ENCODE data around the gene U2AF2. TPM values are rescaled to one million over a fixed set of nuclear protein-coding genes. Genes with fewer than 3 reads are reported as not detected.
A peak's percentile ranks its signal among the peaks of the same experiment; 100 is the strongest.

Gene U2AF2
- polyA plus RNA-seq, 1 donor from 2014 or later, result 129 TPM

DNA sequence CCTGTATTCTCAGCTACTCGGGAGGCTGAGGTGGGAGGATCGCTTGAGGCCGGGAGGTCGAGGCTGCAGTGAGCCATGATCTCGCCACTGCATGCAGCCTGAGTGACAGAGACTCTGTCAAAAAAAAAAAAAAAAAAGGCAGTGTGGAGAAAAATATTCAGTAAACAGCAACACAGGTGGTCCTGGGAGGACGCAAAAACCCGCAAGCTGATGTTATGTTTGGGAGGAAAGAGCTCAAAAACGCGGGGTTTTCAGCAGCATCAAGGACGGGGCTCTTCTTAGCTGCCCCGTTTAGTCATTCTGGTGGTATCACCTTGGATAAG is 29.9 kb upstream of the U2AF2 start:
- Histone ChIP-seq H3K4me3 (ENCODE audit: low read length) (peak overlapping the region; percentile 73), H3K36me3 (ENCODE audit: insufficient read depth, low read length) (no peaks in the 10 kb centered on the region), H4K20me1 (ENCODE audit: insufficient read depth) (no peaks in the 10 kb centered on the region), H3K9ac (ENCODE audit: low read length) (peak overlapping the region; percentile 87), H3K9me3 (ENCODE audit: low read length) (no peaks in the 10 kb centered on the region), H3K27ac (ENCODE audit: low read length) (peak overlapping the region; percentile 91), H3K4me2 (ENCODE audit: low read length) (peak overlapping the region; percentile 38), H3K79me2 (replicated peaks; ENCODE audit: insufficient read depth, low read length) (peaks cover 8% of the 10 kb centered on the region), H3K27me3 (ENCODE audit: insufficient read depth, low read depth, low read length) (no peaks in the 10 kb centered on the region), H2AFZ (ENCODE audit: low read depth, low read length) (peak overlapping the region; percentile 62), H3K9me2 (ENCODE audit: insufficient read depth, low read length) (no peaks in the 10 kb centered on the region), H3F3A (ENCODE audit: insufficient read depth, low read length, poor library complexity, severe bottlenecking) (no peaks in the 10 kb centered on the region)
- TF ChIP-seq EP300 (conservative IDR thresholded peaks at IDR 0.05; ENCODE audit: poor library complexity, severe bottlenecking), result no peak
- TF ChIP-seq MXI1 (conservative IDR thresholded peaks at IDR 0.05; ENCODE audit: poor library complexity, severe bottlenecking), result peak; percentile 2
- TF ChIP-seq SMC3 (conservative IDR thresholded peaks at IDR 0.05; ENCODE audit: poor library complexity), result peak; percentile 0
- TF ChIP-seq, protein P1, sequence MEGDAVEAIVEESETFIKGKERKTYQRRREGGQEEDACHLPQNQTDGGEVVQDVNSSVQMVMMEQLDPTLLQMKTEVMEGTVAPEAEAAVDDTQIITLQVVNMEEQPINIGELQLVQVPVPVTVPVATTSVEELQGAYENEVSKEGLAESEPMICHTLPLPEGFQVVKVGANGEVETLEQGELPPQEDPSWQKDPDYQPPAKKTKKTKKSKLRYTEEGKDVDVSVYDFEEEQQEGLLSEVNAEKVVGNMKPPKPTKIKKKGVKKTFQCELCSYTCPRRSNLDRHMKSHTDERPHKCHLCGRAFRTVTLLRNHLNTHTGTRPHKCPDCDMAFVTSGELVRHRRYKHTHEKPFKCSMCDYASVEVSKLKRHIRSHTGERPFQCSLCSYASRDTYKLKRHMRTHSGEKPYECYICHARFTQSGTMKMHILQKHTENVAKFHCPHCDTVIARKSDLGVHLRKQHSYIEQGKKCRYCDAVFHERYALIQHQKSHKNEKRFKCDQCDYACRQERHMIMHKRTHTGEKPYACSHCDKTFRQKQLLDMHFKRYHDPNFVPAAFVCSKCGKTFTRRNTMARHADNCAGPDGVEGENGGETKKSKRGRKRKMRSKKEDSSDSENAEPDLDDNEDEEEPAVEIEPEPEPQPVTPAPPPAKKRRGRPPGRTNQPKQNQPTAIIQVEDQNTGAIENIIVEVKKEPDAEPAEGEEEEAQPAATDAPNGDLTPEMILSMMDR (IDR thresholded peaks at IDR 0.05; ENCODE audit: poor library complexity, severe bottlenecking), result no peak

DNA sequence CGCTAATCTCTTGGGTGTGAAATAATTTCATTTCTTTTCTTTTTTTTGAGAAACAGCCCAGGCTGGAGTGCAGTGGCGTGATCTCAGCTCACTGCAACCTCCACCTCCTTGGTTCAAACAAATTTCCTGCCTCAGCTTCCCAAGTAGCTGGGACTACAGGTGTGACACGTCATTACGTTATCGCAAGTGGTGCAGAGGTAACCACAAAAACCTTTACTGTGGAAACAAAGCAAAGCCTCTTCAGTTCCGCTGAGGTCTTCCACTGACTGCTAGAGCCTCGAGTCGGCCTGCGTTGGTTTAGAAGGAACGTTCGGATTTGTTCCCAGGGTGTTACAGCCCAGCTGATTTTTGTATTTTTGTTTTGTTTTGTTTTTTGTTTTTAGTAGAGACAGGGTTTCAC is 28.5 kb upstream of the U2AF2 start:
- Histone ChIP-seq H3F3A (ENCODE audit: insufficient read depth, low read length, poor library complexity, severe bottlenecking) (no peaks in the 10 kb centered on the region), H3K36me3 (ENCODE audit: insufficient read depth, low read length) (no peaks in the 10 kb centered on the region), H3K9me3 (ENCODE audit: low read length) (no peaks in the 10 kb centered on the region), H3K4me2 (ENCODE audit: low read length) (no peak overlapping the region), H2AFZ (ENCODE audit: low read depth, low read length) (no peak overlapping the region), H3K9ac (ENCODE audit: low read length) (no peak overlapping the region), H3K27me3 (ENCODE audit: insufficient read depth, low read depth, low read length) (no peaks in the 10 kb centered on the region), H3K79me2 (replicated peaks; ENCODE audit: insufficient read depth, low read length) (peaks cover 8% of the 10 kb centered on the region), H3K9me2 (ENCODE audit: insufficient read depth, low read length) (no peaks in the 10 kb centered on the region), H3K4me3 (ENCODE audit: low read length) (no peak overlapping the region), H3K27ac (ENCODE audit: low read length) (no peak overlapping the region), H4K20me1 (ENCODE audit: insufficient read depth) (no peaks in the 10 kb centered on the region)
- no peak for TF ChIP-seq TAF1 (IDR thresholded peaks at IDR 0.05; ENCODE audit: low read depth)
- no peak for TF ChIP-seq POLR2AphosphoS5 (IDR thresholded peaks at IDR 0.05)
- no peak for TF ChIP-seq EP300 (conservative IDR thresholded peaks at IDR 0.05; ENCODE audit: poor library complexity, severe bottlenecking)
- TF ChIP-seq, protein P2, sequence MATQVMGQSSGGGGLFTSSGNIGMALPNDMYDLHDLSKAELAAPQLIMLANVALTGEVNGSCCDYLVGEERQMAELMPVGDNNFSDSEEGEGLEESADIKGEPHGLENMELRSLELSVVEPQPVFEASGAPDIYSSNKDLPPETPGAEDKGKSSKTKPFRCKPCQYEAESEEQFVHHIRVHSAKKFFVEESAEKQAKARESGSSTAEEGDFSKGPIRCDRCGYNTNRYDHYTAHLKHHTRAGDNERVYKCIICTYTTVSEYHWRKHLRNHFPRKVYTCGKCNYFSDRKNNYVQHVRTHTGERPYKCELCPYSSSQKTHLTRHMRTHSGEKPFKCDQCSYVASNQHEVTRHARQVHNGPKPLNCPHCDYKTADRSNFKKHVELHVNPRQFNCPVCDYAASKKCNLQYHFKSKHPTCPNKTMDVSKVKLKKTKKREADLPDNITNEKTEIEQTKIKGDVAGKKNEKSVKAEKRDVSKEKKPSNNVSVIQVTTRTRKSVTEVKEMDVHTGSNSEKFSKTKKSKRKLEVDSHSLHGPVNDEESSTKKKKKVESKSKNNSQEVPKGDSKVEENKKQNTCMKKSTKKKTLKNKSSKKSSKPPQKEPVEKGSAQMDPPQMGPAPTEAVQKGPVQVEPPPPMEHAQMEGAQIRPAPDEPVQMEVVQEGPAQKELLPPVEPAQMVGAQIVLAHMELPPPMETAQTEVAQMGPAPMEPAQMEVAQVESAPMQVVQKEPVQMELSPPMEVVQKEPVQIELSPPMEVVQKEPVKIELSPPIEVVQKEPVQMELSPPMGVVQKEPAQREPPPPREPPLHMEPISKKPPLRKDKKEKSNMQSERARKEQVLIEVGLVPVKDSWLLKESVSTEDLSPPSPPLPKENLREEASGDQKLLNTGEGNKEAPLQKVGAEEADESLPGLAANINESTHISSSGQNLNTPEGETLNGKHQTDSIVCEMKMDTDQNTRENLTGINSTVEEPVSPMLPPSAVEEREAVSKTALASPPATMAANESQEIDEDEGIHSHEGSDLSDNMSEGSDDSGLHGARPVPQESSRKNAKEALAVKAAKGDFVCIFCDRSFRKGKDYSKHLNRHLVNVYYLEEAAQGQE (IDR thresholded peaks at IDR 0.05; ENCODE audit: borderline replicate concordance), result no peak
- TF ChIP-seq MXI1 (conservative IDR thresholded peaks at IDR 0.05; ENCODE audit: poor library complexity, severe bottlenecking), result no peak
- TF ChIP-seq EZH2 (IDR thresholded peaks at IDR 0.05; ENCODE audit: borderline replicate concordance, insufficient read depth, low read length, poor library complexity, severe bottlenecking), result no peak
- no peak for TF ChIP-seq RAD21 (conservative IDR thresholded peaks at IDR 0.05)
- TF ChIP-seq, protein P1 (IDR thresholded peaks at IDR 0.05; ENCODE audit: poor library complexity, severe bottlenecking), result no peak
- TF ChIP-seq SMC3 (conservative IDR thresholded peaks at IDR 0.05; ENCODE audit: poor library complexity), result no peak

Measured in neural cell (in vitro differentiated cells).